ENCODE data around the gene TMEM161A.
"Not testable (repeated sequence)": the region's sequence is repeated elsewhere in the genome, so short reads cannot be mapped to it uniquely, and the experiment has no call there.

The TMEM161A gene

GRCh38 chr19:19122902-19123301, 15.4 kb downstream of the TMEM161A start:
- DNase-seq (ENCODE audit: low read depth in 2 of 2) = no peak

- DNase-seq (ENCODE audit: low read depth in 2 of 2) = no peak
These were observed 16.9 kb downstream of the TMEM161A start for GRCh38 chr19:19121371-19121770.

DNA sequence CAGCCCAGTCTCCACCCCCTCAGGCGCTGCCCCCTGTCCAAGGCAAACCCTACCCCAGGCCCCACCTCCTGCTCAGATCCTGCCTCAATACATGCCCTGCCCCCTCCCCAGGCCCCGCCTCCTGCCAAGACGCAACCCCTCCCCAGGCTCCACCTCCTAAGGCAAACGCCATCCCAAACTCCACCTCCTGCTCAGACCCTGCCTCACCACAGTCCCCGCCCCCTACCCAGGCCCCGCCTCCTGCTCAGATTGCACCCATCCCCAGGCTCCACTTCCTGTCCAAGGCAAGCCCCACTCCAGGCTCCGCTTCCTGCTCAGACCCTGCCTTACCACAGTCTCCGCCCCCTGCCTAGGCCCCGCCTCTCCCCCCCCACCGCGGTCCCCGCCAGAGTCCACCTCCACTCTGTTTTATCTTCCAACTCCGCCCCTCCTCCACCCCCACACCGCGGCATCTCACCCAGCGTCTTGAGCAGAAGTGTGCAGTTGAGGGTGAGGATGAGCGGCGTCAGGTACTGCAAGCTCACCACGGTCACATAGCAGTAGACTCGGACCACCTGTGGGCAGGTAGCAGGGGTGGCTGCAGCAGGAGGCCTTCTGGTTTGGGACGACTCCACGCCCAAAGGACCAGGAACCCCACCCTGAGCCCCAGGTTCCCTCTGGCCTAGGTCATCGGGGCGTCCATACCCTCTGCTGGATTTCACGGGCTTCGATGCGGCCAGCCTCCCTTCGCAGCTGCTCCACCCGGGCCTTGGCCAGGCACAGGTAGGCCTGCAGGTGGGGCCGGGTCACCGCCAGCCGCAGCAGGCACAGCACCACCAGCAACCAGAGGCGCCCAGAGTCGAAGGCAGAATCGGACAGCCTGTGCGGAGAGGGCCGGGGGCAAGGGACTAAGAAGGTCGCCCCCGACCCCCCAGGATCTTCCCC, 17.7 kb downstream of the TMEM161A start:
- peak in 1 of 2 experiments; percentile 42 for DNase-seq (ENCODE audit: low read depth in 2 of 2)

DNA sequence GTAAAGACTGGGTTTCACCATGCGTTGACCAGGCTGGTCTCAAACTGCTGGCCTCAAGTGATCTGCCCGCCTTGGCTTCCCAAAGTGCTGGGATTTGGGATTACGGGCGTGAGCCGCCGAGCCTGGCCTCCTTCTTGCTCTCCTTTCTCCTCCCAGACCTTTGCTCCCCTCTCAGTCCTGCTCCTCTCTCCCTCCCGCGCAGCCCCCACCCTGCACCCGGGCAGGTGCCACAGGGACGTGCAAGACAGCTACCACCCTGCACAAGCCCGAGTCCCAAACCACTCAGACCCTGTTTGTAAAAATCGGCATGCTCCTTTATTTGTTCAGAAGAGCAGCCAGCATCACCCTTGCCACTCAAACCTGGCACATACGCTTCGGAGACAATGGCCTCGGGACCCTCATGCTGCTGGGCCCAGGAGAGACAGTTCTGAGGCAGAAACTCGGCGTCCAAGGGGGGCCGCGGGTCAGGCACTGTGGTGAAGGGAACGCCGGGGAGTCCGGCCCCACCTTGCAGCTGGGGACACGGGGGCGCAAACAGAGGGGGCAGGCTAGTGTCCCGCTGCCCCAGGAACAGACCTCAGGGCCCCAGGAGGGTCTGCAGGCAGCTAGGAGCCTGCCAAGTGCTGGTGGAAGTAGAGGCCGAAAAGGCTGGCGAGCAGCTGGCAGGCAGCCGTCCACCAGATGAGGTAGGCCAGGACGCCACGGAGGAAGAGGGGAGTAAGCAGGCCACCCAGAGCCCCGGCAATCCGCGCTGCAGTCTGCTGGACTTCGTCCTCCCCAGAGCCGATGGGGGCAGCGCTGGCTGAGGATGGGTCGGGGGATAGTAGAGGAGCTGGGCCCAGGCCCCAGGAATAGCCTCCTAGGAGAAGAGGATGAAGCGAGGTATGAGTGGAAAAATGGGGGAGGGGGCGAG, 18.7 kb downstream of the TMEM161A start:
- DNase-seq (ENCODE audit: low read depth in 2 of 2) = no peak

DNA sequence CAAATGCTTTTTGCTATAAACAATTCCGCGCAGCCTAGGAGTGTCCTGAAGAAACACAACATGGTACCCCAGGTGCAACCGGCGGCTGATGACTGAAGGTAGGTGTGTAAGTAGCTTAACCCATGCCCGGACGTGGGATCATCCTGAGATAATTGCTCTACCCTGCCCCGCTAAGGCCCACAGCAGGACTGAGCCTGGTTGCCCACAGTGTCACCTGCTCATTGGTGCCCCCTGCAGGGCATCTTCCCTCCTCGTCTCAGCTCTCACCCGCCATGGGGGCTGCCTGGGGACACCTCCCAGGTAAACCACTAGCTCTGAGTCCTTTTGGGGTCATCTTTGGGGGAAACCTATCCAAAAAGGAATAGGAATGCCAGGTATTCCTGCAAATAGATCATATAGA, 22.3 kb downstream of the TMEM161A start:
- DNase-seq (ENCODE audit: low read depth in 2 of 2) = peak; percentile 12 to 39

DNA sequence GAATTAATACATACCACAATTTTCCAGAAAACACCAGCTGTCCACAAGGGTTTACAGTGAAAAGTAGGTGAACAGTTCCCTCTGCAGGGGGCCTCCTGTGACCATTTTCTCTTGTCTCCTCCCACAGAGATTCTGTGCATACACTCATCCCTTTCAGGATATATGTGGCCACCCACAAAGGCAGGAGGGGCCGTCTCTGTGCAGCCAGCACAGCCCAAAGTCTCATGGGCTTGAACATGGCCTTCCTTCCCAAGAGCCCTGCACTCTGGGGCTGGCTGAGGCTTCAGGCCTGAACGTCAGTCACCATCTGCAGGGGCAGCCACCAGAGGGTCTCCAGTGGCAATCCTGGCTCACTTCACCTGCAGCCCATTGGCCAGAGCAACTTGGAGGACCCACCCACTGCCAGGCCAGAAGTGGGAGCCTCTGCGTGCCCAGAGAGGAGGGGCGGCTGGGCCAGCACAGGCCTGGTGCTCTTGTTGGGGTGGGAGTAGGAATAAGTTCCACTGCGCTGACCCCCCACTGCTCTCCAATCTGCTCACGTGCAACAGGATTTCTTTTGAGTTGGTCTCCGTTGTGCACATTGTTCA, 25.1 kb downstream of the TMEM161A start:
- DNase-seq (ENCODE audit: low read depth in 2 of 2) = no peak

DNA sequence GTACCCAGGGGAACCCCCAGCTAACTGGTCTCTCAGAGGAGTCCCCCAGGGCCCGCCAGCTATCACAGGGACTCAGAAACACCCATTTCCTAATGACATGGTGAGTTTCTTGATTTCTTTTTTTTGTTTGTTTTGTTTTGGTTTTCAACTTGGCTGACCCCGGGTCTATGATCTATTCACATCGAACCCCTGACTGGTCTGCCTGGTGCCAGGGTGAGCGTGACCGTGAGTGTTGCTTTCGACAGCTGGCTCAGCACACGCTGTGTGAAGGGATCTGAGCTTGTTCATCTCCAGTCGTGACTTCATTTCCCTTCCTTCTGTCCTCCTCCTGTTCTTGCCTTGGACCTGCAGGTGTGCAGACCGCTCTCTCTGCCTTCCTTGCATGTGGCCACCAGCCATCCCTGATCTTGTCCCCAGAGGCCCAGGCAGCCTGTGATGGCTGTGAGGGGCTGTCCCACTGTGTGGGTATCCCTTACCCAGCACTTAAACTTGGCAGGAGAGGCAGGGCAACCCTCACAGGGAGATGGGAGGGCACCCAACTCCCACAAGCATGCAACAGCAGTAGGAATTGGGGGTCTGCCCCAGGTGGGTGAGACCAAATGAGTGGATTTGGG, 26.2 kb downstream of the TMEM161A start:
- no peak for DNase-seq (ENCODE audit: low read depth in 2 of 2)

- no peak for DNase-seq (ENCODE audit: low read depth in 2 of 2)
These were observed 27.0 kb downstream of the TMEM161A start for GRCh38 chr19:19111136-19111835.

DNA sequence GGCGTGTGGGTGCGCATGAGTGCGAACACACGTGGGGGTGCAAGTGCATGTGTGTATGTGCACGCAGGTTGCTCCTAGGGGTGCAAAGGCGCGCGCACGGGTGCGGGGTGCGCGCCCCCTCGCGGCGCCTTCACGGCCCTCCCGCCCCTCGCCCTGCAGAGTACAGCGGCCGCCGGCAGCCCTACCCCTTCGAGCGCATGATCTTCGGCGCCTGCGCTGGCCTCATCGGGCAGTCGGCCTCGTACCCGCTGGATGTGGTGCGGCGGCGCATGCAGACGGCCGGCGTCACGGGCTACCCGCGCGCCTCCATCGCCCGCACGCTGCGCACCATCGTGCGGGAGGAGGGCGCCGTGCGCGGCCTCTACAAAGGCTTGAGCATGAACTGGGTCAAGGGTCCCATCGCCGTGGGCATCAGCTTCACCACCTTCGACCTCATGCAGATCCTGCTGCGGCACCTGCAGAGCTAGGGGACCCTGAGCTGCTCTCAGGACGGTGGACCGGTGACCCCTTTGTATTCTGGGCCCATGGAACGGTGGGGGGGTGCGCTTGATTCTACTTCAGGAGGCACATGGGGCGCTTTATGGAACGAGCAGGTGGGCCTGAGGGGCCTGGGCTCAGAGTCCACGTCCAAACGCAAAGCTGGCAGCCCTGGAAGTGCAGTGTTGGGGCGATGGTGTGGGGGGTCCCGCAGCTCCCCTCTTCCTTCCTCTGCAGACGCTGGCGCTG, 27.7 kb downstream of the TMEM161A start:
- DNase-seq (ENCODE audit: low read depth in 2 of 2) = no peak

GRCh38 chr19:19109601-19110000, 28.7 kb downstream of the TMEM161A start:
- DNase-seq (ENCODE audit: low read depth in 2 of 2) = no peak

DNA sequence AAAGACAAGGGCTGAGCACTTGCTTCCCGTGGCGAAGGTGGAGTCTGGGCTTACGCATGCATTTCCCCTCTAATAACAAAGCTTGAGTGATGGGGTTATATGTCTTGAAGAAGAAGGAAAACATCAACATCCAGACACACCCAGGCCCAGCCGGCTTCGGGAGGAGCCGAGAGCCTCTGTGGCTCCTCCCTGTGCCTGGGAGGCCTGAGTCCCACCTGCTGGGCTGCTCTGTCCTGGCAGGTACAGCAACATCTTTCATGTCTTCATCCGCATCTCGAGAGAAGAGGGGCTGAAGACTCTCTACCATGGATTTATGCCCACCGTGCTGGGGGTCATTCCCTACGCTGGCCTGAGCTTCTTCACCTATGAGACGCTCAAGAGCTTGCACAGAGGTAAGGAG, 30.6 kb downstream of the TMEM161A start:
- DNase-seq (ENCODE audit: low read depth in 2 of 2) = no peak

DNA sequence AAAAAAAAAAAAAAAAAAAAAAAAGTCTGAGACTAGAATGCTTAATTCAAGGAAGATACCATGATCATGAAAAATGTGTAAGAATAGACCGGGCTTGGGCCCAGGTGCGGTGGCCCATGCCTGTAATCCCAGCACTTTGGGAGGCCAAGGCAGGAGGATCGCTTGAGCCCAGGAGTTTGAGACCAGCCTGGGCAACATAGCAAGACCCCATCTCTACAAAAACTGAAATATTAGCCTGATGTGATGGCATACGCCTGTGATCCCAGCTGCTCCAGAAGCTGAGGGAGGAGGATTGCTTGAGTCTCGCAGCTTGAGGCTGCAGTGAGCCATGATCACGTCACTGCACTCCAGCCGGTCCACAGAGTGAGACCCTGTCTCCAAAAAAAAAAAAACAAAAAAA, 31.3 kb downstream of the TMEM161A start:
- not testable (repeated sequence) for DNase-seq (ENCODE audit: low read depth in 2 of 2)

DNA sequence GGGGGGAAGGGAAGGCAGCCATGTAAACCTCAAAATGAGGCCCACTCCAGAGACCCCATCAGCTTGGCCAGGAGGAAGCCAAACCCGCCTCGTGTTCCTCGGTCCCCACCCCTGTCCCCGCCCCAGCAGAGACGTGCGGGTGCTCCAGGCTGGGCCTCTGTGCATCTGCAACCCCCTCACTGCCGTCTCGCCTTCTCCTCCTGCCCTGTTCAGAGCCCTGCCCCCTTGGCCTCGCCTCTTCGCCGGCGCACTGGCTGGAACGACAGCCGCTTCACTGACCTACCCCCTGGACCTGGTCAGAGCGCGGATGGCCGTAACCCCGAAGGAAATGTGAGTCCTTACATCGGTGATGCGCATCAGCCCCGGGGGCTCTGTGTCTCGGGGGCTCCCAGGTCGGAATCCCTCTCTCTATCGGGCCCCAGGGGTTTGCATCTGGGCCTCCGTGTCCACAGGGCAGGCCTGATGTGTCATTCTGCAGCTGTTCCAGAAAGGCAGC, 32.2 kb downstream of the TMEM161A start:
- no peak for DNase-seq (ENCODE audit: low read depth in 2 of 2)

DNA sequence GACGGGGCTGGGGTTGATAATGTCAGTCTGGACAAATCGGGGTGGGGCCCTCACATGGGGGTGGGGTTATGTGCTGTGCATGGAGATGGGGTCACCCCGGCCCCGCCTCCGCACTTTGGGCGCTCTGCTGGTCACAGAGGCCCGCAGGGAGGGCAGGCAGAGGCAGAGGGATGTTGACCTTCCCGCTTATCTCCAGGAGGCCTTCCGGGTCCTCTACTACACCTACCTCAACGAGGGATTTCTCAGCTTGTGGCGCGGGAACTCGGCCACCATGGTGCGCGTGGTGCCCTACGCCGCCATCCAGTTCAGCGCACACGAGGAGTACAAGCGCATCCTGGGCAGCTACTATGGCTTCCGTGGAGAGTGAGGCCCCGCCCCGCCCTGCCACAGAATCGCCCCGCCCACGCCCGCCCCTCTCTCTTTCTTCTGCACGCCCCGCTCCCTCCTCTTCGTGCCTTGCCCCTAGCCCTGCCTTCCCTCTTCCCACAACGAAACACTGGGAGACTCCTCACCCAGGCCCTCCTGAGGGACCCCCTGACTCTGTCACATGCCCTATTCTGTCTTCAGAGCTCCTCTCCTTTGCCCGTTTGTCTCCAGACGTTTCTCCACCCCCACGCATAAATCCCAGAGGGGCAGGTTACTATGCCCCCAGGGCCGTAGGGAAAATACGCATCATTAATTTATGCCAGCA, 32.8 kb downstream of the TMEM161A start:
- no peak for DNase-seq (ENCODE audit: low read depth in 2 of 2)

DNA sequence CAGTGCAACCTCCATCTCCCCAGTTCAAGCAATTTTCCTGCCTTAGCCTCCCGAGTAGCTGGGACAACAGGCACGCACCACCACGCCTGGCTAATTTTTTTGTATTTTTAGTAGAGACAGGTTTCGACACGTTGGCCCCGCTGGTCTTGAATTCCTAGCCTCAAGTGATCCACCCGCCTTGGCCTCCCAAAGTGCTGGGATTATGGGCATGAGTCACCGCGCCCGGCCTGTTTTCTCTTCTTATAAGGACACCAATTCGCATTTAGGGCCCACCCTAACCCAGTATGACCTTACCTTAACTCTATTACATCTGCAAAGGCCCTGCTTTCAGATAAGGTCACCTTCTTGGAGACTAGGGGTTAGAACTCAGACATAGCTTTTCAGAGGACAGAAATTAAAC, 35.1 kb downstream of the TMEM161A start:
- no peak for DNase-seq (ENCODE audit: low read depth in 2 of 2)

- not testable (repeated sequence) for DNase-seq (ENCODE audit: low read depth in 2 of 2)
These were observed 35.7 kb downstream of the TMEM161A start for GRCh38 chr19:19102566-19102965.

GRCh38 chr19:19101540-19101939, 36.7 kb downstream of the TMEM161A start:
- no peak for DNase-seq (ENCODE audit: low read depth in 2 of 2)

DNA sequence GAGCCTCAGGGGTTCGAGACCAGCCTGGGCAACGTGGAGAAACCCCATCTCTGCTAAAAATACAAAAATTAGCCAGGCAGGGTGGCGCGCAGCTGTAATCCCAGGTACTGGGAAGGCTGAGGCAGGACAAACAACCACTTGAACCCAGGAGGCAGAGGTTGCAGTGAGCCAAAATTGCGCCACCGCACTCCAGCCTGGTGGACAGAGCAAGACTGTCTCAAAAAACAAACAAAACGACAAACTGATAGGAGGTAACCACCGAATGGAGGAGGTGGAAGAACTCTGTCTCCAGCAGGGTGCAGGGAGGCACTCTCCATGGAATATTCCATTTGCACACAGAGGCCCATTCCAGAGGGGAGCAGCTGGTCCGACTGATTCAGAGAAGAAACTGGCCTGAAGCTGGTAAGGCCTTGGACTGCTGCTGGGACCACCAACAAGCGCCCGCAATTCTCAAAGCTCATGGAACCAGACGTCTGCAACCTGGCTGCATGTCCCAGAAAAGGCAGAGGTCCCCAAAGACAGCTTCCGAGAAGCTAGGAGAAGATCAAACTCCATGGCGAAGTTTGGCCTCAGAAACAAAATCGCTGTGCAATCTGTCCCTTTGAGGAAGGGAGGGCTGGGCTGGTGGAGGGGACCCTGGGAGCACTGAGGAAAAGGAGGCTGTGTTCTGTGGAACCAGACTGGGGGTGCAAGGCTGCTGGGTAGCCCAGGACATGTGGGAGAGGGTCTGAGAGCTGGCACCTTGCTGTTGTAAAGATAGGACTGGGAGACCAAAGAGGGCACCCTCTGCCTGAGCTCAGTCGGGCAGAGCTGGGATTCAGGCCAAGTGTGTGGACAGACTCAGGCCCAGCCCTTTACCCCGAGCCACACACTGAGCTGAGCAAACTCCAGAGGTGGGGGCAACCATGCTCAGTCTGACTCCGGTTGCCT, 39.3 kb downstream of the TMEM161A start:
- no peak for DNase-seq (ENCODE audit: low read depth in 2 of 2)

All from stimulated activated CD4-positive, alpha-beta T cell treated with anti-CD3 and anti-CD28 coated beads, Interleukin-12 subunit alpha, Interleukin-12 subunit beta, amount 100 ng/mL, for 24 hours (primary cell).